ENCODE data around the gene TSC22D2. TPM values are rescaled to one million over a fixed set of nuclear protein-coding genes. Genes with fewer than 3 reads are reported as not detected.
A peak's percentile ranks its signal among the peaks of the same experiment; 100 is the strongest.

The TSC22D2 gene
- total RNA-seq, 1 donor from 2014 or later: 15.9 TPM

DNA sequence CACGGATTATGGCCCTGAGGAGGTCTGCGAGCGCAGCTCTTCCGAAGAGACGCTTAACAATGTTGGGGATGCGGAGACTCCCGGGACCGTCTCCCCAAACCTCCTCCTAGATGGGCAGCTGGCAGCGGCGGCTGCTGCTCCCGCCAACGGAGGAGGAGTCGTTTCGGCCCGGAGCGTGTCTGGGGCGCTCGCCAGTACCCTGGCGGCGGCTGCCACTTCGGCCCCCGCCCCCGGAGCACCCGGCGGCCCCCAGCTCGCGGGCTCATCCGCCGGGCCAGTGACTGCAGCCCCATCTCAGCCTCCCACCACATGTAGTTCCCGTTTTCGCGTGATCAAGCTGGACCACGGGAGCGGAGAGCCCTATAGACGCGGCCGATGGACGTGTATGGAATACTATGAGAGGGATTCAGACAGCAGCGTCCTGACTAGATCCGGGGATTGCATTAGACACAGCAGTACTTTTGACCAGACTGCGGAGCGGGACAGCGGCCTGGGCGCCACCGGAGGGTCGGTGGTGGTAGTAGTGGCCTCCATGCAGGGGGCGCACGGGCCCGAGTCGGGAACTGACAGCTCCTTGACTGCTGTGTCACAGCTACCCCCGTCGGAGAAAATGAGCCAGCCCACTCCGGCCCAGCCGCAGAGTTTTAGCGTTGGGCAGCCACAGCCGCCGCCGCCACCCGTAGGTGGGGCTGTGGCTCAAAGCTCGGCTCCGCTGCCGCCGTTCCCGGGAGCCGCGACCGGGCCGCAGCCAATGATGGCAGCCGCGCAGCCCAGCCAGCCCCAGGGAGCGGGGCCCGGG lies 1.6 kb downstream of the TSC22D2 start:
- intact Hi-C loops (cut with DNase I): loop anchor here (5.0 kb wide), 1 partner anchor 88 kb away; no protein-coding TSS in a partner anchor
- ATAC-seq (ENCODE audit: poor library complexity): peak; percentile 65

GRCh38 chr3:150410311-150411105 lies 2.4 kb downstream of the TSC22D2 start:
- ATAC-seq (ENCODE audit: poor library complexity) (peak; percentile 13), DNase-seq (peak; percentile 69)
- intact Hi-C loops (cut with DNase I): loop anchor here (5.0 kb wide), 1 partner anchor 87 kb away; no protein-coding TSS in a partner anchor

More for the DNA sequence above, 1.6 kb downstream of the TSC22D2 start:
- DNase-seq: peak; percentile 85

GRCh38 chr3:150411106-150411460 lies 3.0 kb downstream of the TSC22D2 start:
- no peak for ATAC-seq (ENCODE audit: poor library complexity)
- DNase-seq: no peak
- intact Hi-C loops (cut with DNase I): loop anchor here (5.0 kb wide), 1 partner anchor 86 kb away; no protein-coding TSS in a partner anchor

DNA sequence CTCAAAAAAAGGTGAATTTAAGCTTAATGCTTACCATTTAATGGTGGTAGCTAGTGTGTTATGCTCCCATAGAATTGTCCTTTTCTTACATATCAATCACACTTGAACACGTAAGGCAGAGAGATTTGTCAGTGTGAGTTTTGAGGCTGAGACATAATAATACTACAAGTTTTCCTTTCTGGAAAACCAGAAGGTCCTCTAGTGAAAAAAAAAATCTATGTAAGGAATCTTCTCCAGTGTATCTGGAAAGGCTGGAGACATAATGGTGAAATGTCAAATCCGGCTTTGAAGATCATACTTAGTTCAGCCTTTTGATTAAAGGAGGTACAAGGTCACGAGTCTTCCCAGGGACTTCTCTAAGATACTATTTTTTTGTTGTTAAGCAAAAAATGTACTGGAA lies 3.4 kb downstream of the TSC22D2 start:
- ATAC-seq (ENCODE audit: poor library complexity) (no peak), DNase-seq (no peak)
- intact Hi-C loops (cut with DNase I): loop anchor here (5.0 kb wide), 1 partner anchor 86 kb away; no protein-coding TSS in a partner anchor

- no peak for ATAC-seq (ENCODE audit: poor library complexity)
- intact Hi-C loops (cut with DNase I): loop anchor here (5.0 kb wide), 1 partner anchor 85 kb away; no protein-coding TSS in a partner anchor
- DNase-seq: no peak
Measured at GRCh38 chr3:150411976-150412375, 3.9 kb downstream of the TSC22D2 start.

- intact Hi-C loops (cut with DNase I): loop anchor here (5.0 kb wide), 1 partner anchor 85 kb away; no protein-coding TSS in a partner anchor
- DNase-seq: no peak
- no peak for ATAC-seq (ENCODE audit: poor library complexity)
Measured at GRCh38 chr3:150412561-150413231, 4.6 kb downstream of the TSC22D2 start.

DNA sequence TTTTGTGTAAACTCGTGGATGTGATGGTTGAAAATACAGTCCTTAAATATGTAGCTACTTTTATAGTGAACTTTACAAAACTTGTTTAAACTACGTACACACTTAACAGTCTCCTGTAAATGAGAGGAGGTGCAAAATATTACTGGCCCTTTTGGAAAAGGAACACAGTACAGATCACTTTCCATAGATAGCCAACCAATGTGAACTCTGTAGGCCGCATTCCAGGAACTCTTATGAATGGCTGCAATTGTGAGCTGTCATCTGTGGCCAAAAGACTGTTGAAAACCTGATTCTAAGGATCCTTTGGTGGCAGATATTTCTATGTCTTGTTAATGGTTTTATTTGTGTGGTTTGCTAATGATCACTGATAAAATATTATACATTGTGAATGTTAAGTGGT lies 6.2 kb downstream of the TSC22D2 start:
- intact Hi-C loops (cut with DNase I): loop anchor here (5.0 kb wide), 1 partner anchor 83 kb away; no protein-coding TSS in a partner anchor
- no peak for DNase-seq
- peak; percentile 14 for ATAC-seq (ENCODE audit: poor library complexity)

DNA sequence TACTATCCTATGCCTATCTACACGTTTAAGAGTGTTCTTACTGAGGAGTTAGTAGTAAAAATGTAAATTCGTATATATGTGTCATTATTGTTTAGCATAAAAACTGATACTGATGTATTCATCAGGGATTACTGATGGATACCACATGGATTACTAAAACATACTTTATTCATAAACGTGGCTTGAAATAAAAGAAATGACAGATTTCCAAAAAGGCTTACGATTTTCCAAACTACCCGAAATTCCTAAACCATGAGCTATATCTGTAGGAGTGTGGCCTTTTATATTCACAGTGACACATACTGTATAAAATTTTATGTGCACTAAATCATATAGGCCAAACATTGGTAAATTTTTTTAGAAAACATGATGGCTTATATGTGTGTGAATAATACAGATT lies 6.9 kb downstream of the TSC22D2 start:
- no peak for ATAC-seq (ENCODE audit: poor library complexity)
- DNase-seq: no peak
- intact Hi-C loops (cut with DNase I): loop anchor here (5.0 kb wide), 1 partner anchor 82 kb away; no protein-coding TSS in a partner anchor

GRCh38 chr3:150419076-150419868 lies 11.2 kb downstream of the TSC22D2 start:
- intact Hi-C loops (cut with DNase I): no loop called here

GRCh38 chr3:150419959-150420358 lies 11.9 kb downstream of the TSC22D2 start:
- no peak for DNase-seq
- intact Hi-C loops (cut with DNase I): no loop called here
- ATAC-seq (ENCODE audit: poor library complexity): no peak

More at GRCh38 chr3:150419076-150419868, 11.2 kb downstream of the TSC22D2 start:
- ATAC-seq (ENCODE audit: poor library complexity) (peak; percentile 19), DNase-seq (no peak)

DNA sequence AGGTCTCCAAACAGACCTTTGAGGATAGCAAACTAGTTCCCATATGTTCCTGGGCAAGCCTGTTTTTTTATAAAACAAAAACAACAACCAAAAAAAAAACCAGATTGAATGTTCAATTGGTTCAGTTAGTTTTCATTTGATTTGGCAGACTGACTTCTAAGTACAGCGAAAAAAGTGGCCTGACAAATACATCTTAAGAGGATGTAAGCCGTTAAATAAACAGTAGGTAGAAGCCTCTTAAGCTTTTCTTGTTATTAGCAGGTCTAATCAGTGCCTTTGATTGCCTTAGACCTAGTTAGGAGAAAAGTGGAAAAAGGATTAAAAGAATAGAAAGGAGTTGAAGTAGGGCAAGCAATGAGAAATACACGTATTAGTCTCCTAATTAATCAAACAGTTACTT lies 13.2 kb downstream of the TSC22D2 start:
- ATAC-seq (ENCODE audit: poor library complexity) (no peak), DNase-seq (no peak)
- intact Hi-C loops (cut with DNase I): no loop called here

DNA sequence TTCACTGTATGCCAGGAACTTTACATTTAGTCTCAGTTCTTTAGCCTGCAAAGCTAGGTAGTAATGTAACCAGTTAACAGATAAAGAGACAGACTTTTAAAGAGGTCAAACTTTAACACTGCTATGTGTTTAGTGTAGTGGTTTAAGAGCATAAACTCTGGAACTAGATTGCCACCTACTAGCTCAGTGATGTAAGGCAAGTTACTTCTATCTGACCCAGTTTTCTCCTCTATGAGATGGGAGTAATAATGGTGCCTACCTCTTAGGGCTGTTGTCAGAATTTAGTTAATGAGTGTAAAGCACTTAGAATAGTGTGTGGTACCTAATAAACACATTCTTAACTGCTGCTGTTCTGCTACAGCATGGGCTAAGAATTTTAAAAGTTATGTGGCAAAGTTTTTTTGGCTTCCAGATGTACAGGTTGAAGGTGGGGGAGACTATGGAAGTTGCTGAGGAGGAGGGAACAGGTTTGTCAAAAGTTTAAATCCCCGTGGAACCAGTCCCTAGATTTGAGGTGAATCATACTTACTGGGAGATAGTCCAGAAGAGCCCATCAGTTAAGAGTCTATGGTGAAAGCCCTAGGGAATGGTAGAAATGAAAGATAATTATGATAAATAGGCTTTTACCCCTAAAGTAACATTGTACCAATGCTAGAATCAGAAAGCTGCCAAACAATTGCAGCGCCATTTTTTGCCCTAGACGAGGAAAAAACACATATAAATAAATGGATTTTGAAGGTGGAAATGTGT lies 13.9 kb downstream of the TSC22D2 start:
- ATAC-seq (ENCODE audit: poor library complexity): no peak
- intact Hi-C loops (cut with DNase I): no loop called here
- no peak for DNase-seq

GRCh38 chr3:150422907-150423306 lies 14.8 kb downstream of the TSC22D2 start:
- ATAC-seq (ENCODE audit: poor library complexity): no peak
- intact Hi-C loops (cut with DNase I): no loop called here
- no peak for DNase-seq

DNA sequence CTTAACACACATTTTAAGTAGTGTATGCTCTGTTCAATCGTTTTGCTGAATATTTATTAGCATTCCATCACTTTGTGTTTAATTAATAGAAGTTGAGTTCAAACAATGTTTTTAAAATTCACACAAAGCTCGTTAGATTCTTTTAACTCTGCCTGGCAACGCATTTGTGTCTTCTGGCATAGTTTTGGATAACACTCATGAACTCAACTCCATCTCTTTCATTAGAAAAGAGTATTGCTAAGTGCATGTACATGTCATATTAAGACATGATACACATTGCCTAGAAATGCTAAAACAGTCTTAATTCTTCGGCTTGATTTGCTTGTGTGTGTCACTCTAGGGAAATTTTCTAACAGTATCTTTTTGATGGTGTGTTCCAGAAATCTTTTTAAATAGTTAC lies 15.7 kb downstream of the TSC22D2 start:
- no peak for ATAC-seq (ENCODE audit: poor library complexity)
- intact Hi-C loops (cut with DNase I): no loop called here
- DNase-seq: no peak

DNA sequence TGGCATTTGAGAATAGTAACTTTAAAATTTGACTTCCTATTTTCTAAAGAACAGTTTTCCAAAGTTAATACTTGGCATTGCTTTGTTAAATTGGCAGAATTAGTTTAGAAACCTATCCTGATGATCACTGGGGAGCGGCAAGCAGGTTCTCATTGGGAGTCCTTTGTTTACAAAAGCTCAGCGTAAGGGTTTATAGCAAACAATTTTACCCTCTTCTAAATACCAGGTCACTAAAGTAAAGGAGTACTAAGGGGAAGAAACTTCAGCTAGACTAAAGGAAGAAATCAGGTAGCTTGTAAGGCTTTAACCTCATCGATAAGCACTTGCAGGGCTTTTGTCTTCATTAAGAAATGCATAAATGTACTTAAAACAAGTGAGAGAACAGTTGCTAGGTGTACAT lies 18.2 kb downstream of the TSC22D2 start:
- ATAC-seq (ENCODE audit: poor library complexity) (no peak), DNase-seq (no peak)
- intact Hi-C loops (cut with DNase I): no loop called here

DNA sequence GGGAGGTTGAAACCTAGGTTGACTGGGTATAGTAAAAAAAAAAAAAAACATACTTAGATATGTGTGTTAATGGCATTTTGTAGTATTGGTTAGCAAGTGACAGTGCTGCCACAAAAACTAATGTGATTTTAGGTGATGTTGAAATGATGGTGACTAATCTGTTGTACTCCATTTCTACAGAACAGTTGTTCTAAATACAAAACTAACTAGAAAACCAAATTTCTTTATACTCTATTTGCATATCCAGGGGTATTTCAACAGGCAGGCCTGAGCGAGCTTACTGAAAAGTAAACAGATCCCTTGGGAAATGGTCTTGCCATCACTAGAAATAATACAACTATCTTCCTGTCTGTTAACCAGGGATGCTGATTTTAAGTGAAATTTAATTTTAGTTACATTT lies 20.5 kb downstream of the TSC22D2 start:
- ATAC-seq (ENCODE audit: poor library complexity) (no peak), DNase-seq (no peak)
- intact Hi-C loops (cut with DNase I): no loop called here

Measured in Right ventricle myocardium superior (tissue), 1 donor.